ENCODE results near the gene POLE2.
"Not testable (repeated sequence)": the region's sequence is repeated elsewhere in the genome, so short reads cannot be mapped to it uniquely, and the experiment has no call there.

The POLE2 gene

GRCh38 chr14:49687942-49688700 is at the start of gene POLE2:
POLE2 (minus strand) TSS chr14:49688214; CDS start chr14:49688203, 11 bp downstream.
- peak; percentile 78 for DNase-seq

- not testable (repeated sequence) for DNase-seq
Measured at GRCh38 chr14:49735669-49736068, 47.7 kb upstream of the POLE2 start.

GRCh38 chr14:49733836-49734235 is 45.8 kb upstream of the POLE2 start:
- peak; percentile 3 for DNase-seq

- no peak for DNase-seq
Measured at GRCh38 chr14:49732896-49733295, 44.9 kb upstream of the POLE2 start.

- no peak for DNase-seq
Measured at GRCh38 chr14:49727171-49727570, 39.2 kb upstream of the POLE2 start.

- DNase-seq = not testable (repeated sequence)
Measured at GRCh38 chr14:49721733-49722435, 33.9 kb upstream of the POLE2 start.

GRCh38 chr14:49720744-49721143 is 32.7 kb upstream of the POLE2 start:
- no peak for DNase-seq

- DNase-seq = not testable (repeated sequence)
Measured at GRCh38 chr14:49710993-49711392, 23.0 kb upstream of the POLE2 start.

- not testable (repeated sequence) for DNase-seq
Measured at GRCh38 chr14:49704471-49704870, 16.5 kb upstream of the POLE2 start.

GRCh38 chr14:49703965-49704364 is 16.0 kb upstream of the POLE2 start:
- peak; percentile 42 for DNase-seq

GRCh38 chr14:49702725-49703124 is 14.7 kb upstream of the POLE2 start:
- DNase-seq = peak; percentile 21

- DNase-seq = not testable (repeated sequence)
Measured at GRCh38 chr14:49693735-49694124, 5.7 kb upstream of the POLE2 start.

GRCh38 chr14:49692811-49693734 is 5.1 kb upstream of the POLE2 start, which contains the start of gene KLHDC1:
KLHDC1 (plus strand) TSS chr14:49693120; CDS start chr14:49693195, 75 bp downstream.
- peak; percentile 68 for DNase-seq

- peak; percentile 54 for DNase-seq
Measured at GRCh38 chr14:49692193-49692757, 4.3 kb upstream of the POLE2 start.

- peak; percentile 53 for DNase-seq
Measured at GRCh38 chr14:49691031-49691430, 3.0 kb upstream of the POLE2 start.

GRCh38 chr14:49688701-49689030 is 652 bp upstream of the POLE2 start:
- no peak for DNase-seq

- no peak for DNase-seq
Measured at GRCh38 chr14:49686425-49686824, 1.6 kb downstream of the POLE2 start.

- DNase-seq = no peak
Measured at GRCh38 chr14:49679271-49679670, 8.7 kb downstream of the POLE2 start.

- no peak for DNase-seq
Measured at GRCh38 chr14:49677643-49678042, 10.4 kb downstream of the POLE2 start.

GRCh38 chr14:49673586-49673985 is 14.4 kb downstream of the POLE2 start:
- DNase-seq = no peak

GRCh38 chr14:49670475-49670874 is 17.5 kb downstream of the POLE2 start:
- DNase-seq = peak; percentile 45

- DNase-seq = no peak
Measured at GRCh38 chr14:49659526-49660455, 28.2 kb downstream of the POLE2 start.

Data from OCI-M1 (cell line).